ENCODE measurements around the gene SELENOO.

SELENOO gene

GRCh38 chr22:50178471-50178864 lies 22.3 kb upstream of the SELENOO start:
- H2AK5ac ChIP-seq (ENCODE audit: low read length, severe bottlenecking) = no peak overlapping the region
- H3K4me3 ChIP-seq (ENCODE audit: insufficient read depth in 1 of 2, low read depth in 1 of 2, low read length in 2 of 2) = no peak overlapping the region
- 82% methylated on average over 22 of the region's 22 CpGs for WGBS
- H3K23ac ChIP-seq (ENCODE audit: low read length in 2 of 2) = no peak overlapping the region
- H3K79me1 ChIP-seq (replicated peaks; ENCODE audit: low read length, poor library complexity, severe bottlenecking) = no peaks in the 10 kb centered on the region
- peaks cover 3% of the 10 kb centered on the region for H3K9me3 ChIP-seq (ENCODE audit: control insufficient read depth, low read length)
- no peak overlapping the region for H4K8ac ChIP-seq (ENCODE audit: low read length)
- no peak overlapping the region for H3K18ac ChIP-seq (ENCODE audit: low read depth in 1 of 2, low read length in 2 of 2)
- H2BK5ac ChIP-seq (ENCODE audit: low read depth, low read length, poor library complexity, severe bottlenecking) = no peak overlapping the region
- H2AFZ ChIP-seq (ENCODE audit: low read depth, low read length) = no peak overlapping the region
- H2BK12ac ChIP-seq (ENCODE audit: low read length in 2 of 2) = no peak overlapping the region
- H2BK15ac ChIP-seq (ENCODE audit: low read depth, poor library complexity, severe bottlenecking) = no peak overlapping the region
- no peak overlapping the region for H2BK120ac ChIP-seq (ENCODE audit: low read depth, low read length)
- peaks cover 0 to 56% of the 10 kb centered on the region in 2 experiments for H3K27me3 ChIP-seq (ENCODE audit: control insufficient read depth in 1 of 2, insufficient read depth in 1 of 2, low read length in 2 of 2)
- H3K14ac ChIP-seq (ENCODE audit: low read length in 2 of 2) = no peak overlapping the region
- H3K36me3 ChIP-seq (ENCODE audit: control insufficient read depth in 1 of 2, insufficient read depth in 2 of 2, low read depth in 1 of 2, low read length in 2 of 2) = no peaks in the 10 kb centered on the region
- H3K4me1 ChIP-seq (ENCODE audit: control insufficient read depth, insufficient read depth, low read depth, low read length) = peaks cover 1% of the 10 kb centered on the region
- no peak overlapping the region for H3K4ac ChIP-seq (ENCODE audit: low read depth in 1 of 2, low read length in 2 of 2)
- DNase-seq = no peak
- no peak overlapping the region for H3K4me2 ChIP-seq (ENCODE audit: low read length, poor library complexity, severe bottlenecking)
- no peak overlapping the region for H3K9ac ChIP-seq (ENCODE audit: low read length)
- no peak overlapping the region for H3K27ac ChIP-seq (ENCODE audit: low read length, poor library complexity, severe bottlenecking)
- no peak overlapping the region for H4K91ac ChIP-seq (ENCODE audit: low read length)

- Histone ChIP-seq H3K9ac (ENCODE audit: low read length) (no peak overlapping the region), H3K27ac (ENCODE audit: low read length, poor library complexity, severe bottlenecking) (no peak overlapping the region), H3K9me3 (ENCODE audit: control insufficient read depth, low read length) (peaks cover 3% of the 10 kb centered on the region), H3K27me3 (ENCODE audit: control insufficient read depth in 1 of 2, insufficient read depth in 1 of 2, low read length in 2 of 2) (peaks cover 0 to 50% of the 10 kb centered on the region in 2 experiments), H3K18ac (ENCODE audit: low read depth in 1 of 2, low read length in 2 of 2) (no peak overlapping the region), H2AK5ac (ENCODE audit: low read length, severe bottlenecking) (no peak overlapping the region), H4K8ac (ENCODE audit: low read length) (peak overlapping the region; percentile 14), H3K4me1 (ENCODE audit: control insufficient read depth, insufficient read depth, low read depth, low read length) (peaks cover 3% of the 10 kb centered on the region), H2BK5ac (ENCODE audit: low read depth, low read length, poor library complexity, severe bottlenecking) (no peak overlapping the region), H4K91ac (ENCODE audit: low read length) (peak overlapping the region; percentile 53), H3K4ac (ENCODE audit: low read depth in 1 of 2, low read length in 2 of 2) (no peak overlapping the region), H3K79me1 (replicated peaks; ENCODE audit: low read length, poor library complexity, severe bottlenecking) (no peaks in the 10 kb centered on the region), H2BK120ac (ENCODE audit: low read depth, low read length) (no peak overlapping the region), H3K23ac (ENCODE audit: low read length in 2 of 2) (no peak overlapping the region), H2BK15ac (ENCODE audit: low read depth, poor library complexity, severe bottlenecking) (no peak overlapping the region), H2AFZ (ENCODE audit: low read depth, low read length) (no peak overlapping the region), H3K4me2 (ENCODE audit: low read length, poor library complexity, severe bottlenecking) (no peak overlapping the region), H3K4me3 (ENCODE audit: insufficient read depth in 1 of 2, low read depth in 1 of 2, low read length in 2 of 2) (peak overlapping the region in 1 of 2 experiments; percentile 30), H2BK12ac (ENCODE audit: low read length in 2 of 2) (no peak overlapping the region), H3K36me3 (ENCODE audit: control insufficient read depth in 1 of 2, insufficient read depth in 2 of 2, low read depth in 1 of 2, low read length in 2 of 2) (no peaks in the 10 kb centered on the region), H3K14ac (ENCODE audit: low read length in 2 of 2) (no peak overlapping the region)
- WGBS = 91% methylated on average over 59 of the region's 64 CpGs
- no peak for DNase-seq
Observed at GRCh38 chr22:50178871-50179869, 21.6 kb upstream of the SELENOO start.

GRCh38 chr22:50179937-50180726 lies 20.7 kb upstream of the SELENOO start:
- Histone ChIP-seq H3K4me1 (ENCODE audit: control insufficient read depth, insufficient read depth, low read depth, low read length) (peaks cover 13% of the 10 kb centered on the region), H4K8ac (ENCODE audit: low read length) (no peak overlapping the region), H2BK5ac (ENCODE audit: low read depth, low read length, poor library complexity, severe bottlenecking) (no peak overlapping the region), H3K27me3 (ENCODE audit: control insufficient read depth in 1 of 2, insufficient read depth in 1 of 2, low read length in 2 of 2) (peaks cover 0 to 45% of the 10 kb centered on the region in 2 experiments), H2AFZ (ENCODE audit: low read depth, low read length) (no peak overlapping the region), H3K4ac (ENCODE audit: low read depth in 1 of 2, low read length in 2 of 2) (no peak overlapping the region), H2BK12ac (ENCODE audit: low read length in 2 of 2) (no peak overlapping the region), H2BK120ac (ENCODE audit: low read depth, low read length) (no peak overlapping the region), H2AK5ac (ENCODE audit: low read length, severe bottlenecking) (no peak overlapping the region), H4K91ac (ENCODE audit: low read length) (no peak overlapping the region), H3K27ac (ENCODE audit: low read length, poor library complexity, severe bottlenecking) (no peak overlapping the region), H3K14ac (ENCODE audit: low read length in 2 of 2) (no peak overlapping the region), H3K79me1 (replicated peaks; ENCODE audit: low read length, poor library complexity, severe bottlenecking) (no peaks in the 10 kb centered on the region), H3K9ac (ENCODE audit: low read length) (no peak overlapping the region), H2BK15ac (ENCODE audit: low read depth, poor library complexity, severe bottlenecking) (no peak overlapping the region), H3K4me3 (ENCODE audit: insufficient read depth in 1 of 2, low read depth in 1 of 2, low read length in 2 of 2) (no peak overlapping the region), H3K23ac (ENCODE audit: low read length in 2 of 2) (no peak overlapping the region), H3K36me3 (ENCODE audit: control insufficient read depth in 1 of 2, insufficient read depth in 2 of 2, low read depth in 1 of 2, low read length in 2 of 2) (no peaks in the 10 kb centered on the region), H3K9me3 (ENCODE audit: control insufficient read depth, low read length) (peaks cover 3% of the 10 kb centered on the region), H3K4me2 (ENCODE audit: low read length, poor library complexity, severe bottlenecking) (no peak overlapping the region), H3K18ac (ENCODE audit: low read depth in 1 of 2, low read length in 2 of 2) (peak overlapping the region in 1 of 2 experiments; percentile 30)
- 88% methylated on average over 35 of the region's 39 CpGs for WGBS
- DNase-seq = no peak
